Activated T-cell treated with anti-CD3 and anti-CD28 coated beads for 24 hours (primary cell): Measurements from ENCODE around the gene TBC1D22A.

Source experiments
- DNase-seq: peaks from one replicate; pipeline ENCODE4 v3.0.0-alpha.2; 2020; ENCODE audit warnings: low read depth

The TBC1D22A gene

GRCh38 chr22:47191671-47192650, 429.5 kb downstream of the TBC1D22A start:
- DNase-seq: no peak

GRCh38 chr22:47192651-47193437, 430.4 kb downstream of the TBC1D22A start:
- DNase-seq: no peak

- DNase-seq: no peak
Observed at GRCh38 chr22:47193606-47194329, 431.3 kb downstream of the TBC1D22A start.

GRCh38 chr22:47194476-47195155, 432.2 kb downstream of the TBC1D22A start:
- no peak for DNase-seq

- no peak for DNase-seq
Observed at GRCh38 chr22:47195156-47195483, 432.7 kb downstream of the TBC1D22A start.

- no peak for DNase-seq
Observed at GRCh38 chr22:47195484-47196165, 433.2 kb downstream of the TBC1D22A start.

- no peak for DNase-seq
Observed at GRCh38 chr22:47196166-47196849, 433.9 kb downstream of the TBC1D22A start.

GRCh38 chr22:47196881-47197772, 434.7 kb downstream of the TBC1D22A start:
- no peak for DNase-seq

GRCh38 chr22:47197773-47198500, 435.5 kb downstream of the TBC1D22A start:
- DNase-seq: no peak

- DNase-seq: no peak
Observed at GRCh38 chr22:47198801-47199251, 436.4 kb downstream of the TBC1D22A start.

- no peak for DNase-seq
Observed at GRCh38 chr22:47199261-47199978, 437.0 kb downstream of the TBC1D22A start.

GRCh38 chr22:47199979-47200272, 437.5 kb downstream of the TBC1D22A start:
- DNase-seq: no peak

- no peak for DNase-seq
Observed at GRCh38 chr22:47200273-47201051, 438.0 kb downstream of the TBC1D22A start.

- no peak for DNase-seq
Observed at GRCh38 chr22:47201186-47201995, 438.9 kb downstream of the TBC1D22A start.

GRCh38 chr22:47201996-47202818, 439.8 kb downstream of the TBC1D22A start:
- no peak for DNase-seq
